GM18511 (cell line): ENCODE data around the gene PNPLA5.

Experiments used
- ATAC-seq: cut with Tn5 transposase; IDR thresholded peaks from one replicate; pipeline ENCODE4 v1.9.1; 2021; ENCODE audit warnings: mild to moderate bottlenecking, moderate library complexity; ENCODE audit not compliant: unreplicated experiment

Gene PNPLA5

DNA sequence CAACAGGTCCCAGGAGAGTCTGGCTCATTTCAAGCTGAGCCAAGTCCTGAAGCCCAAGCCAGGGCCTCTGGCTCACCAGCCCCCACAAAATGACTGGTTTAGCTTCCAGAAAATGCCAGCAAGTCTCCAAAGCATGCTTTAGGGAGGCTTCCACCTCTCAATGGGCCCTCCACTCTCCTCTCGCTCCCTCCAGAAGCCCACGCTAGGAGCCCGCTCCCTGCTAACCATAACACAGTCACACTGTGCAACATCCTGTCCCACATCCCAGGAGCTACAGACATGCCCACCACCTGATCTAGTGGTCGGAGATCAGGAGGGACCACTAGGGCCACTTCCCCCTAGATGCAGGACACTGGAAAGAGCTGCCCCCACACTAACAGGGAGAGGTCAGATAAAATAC is 36.4 kb downstream of the PNPLA5 start:
- ATAC-seq: no peak

DNA sequence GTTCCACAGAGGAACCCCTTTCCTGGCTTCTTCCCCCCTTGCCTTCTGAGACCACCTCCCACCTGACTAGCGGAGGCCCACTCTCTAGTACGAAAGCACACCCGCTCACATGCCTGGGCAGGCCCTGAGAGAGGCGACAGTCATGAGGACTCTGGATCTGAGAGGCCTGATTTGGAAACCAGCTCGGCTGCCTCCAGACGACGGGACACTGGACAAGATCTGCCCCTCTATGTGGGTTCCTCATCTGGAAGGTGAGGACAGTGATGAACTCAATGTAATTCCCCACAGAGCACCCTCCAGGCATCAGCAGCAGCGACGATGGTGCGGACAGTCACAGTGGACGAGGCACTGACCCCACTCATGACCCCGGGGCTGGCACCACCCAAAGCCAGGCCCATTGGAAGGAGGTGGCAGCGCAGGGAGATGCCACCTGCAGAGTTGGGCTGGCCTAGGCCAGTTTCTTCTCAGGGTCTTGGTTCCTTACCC is 37.0 kb downstream of the PNPLA5 start:
- no peak for ATAC-seq

DNA sequence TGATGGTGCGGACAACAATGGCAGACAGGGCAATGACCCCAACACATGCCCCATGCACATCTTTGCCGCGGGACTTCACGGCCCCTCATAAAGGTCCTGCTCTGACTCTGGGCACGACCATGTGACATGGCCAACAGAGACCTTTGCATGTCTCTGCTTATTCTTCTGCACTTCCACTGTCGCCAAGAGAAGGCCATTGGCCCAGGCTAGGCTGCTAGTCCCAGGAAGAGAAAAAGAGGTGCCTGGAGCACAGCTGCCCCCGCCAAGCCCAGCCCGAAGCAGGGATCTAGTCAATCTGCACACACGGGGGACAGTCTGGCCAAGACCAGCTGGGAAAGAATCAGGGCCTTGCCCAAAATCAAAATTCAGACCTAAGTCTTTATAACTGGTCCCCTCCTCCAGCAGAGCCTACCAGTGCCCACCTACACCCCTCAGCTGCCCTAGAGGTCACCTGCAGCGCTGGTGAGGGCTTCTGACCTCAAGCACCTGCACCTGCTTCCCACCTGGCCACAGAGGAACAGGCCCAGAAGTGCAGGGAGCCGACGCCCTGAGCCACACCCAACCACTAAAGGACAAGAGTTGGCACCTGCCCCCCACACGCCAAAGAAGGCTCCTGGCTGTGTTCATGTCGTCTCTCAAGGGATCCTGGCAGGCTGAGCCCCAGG is 37.6 kb downstream of the PNPLA5 start:
- ATAC-seq: no peak

DNA sequence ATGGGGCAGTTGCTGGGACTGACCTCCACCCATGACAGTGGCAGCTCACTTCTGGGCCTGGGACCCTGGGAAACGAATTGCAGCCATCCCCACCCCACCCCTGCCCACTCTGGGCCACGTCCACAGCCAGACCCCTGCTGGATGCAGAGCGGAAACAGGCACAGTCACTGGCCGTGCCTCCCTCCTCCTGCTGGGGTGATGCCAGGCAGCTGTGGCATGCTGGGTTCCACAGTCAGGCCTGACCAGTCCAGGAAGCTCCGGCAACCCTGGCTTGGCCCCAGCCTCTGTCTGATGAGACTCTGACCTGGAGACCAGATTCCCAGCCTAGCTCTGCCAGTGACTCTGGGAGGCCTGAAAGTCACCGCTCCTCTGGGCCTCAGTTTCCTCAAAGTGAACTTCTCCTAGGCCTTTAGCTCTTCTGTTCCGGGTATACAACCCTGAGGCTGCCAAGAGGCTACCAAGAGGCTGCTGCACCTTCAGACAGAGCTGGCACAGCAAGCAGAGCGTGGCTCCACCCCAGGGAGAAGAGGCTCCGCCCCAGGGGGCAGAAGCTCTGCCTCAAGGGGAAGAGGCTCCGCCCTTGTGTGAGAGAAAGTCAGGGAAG is 38.4 kb downstream of the PNPLA5 start:
- ATAC-seq: no peak

DNA sequence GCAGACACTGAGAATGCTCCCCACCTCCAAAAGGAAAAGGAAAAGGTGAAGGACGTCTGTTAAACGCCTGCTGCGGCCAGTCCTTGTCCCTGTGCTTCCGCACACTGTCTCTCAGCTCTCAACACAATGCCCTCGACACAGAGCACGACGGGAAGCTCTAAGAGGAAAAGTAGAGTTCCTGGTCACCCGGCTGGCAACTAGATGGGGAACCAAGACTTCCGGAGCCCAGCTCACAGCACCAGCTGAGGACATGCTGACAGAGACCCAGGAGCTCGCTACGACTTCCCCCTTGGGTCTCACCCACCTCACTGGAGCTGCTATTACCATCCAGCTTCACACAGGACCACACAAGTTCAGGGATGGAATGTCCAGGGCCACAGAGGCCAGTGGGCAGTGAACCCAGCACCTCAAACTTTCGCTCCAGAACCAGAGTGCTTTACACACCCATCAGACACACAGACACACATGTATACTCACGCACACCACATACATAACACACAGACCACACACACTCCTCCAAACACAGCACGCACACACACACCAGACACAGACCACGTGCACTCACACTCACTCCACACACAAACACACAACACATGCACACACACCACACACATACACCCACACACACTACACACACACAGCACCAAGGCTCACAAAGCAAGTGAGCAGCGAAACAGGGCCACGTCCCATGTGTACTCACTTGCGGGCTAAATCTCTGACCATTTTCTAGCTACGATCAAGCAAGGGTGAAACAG is 39.1 kb downstream of the PNPLA5 start:
- no peak for ATAC-seq

DNA sequence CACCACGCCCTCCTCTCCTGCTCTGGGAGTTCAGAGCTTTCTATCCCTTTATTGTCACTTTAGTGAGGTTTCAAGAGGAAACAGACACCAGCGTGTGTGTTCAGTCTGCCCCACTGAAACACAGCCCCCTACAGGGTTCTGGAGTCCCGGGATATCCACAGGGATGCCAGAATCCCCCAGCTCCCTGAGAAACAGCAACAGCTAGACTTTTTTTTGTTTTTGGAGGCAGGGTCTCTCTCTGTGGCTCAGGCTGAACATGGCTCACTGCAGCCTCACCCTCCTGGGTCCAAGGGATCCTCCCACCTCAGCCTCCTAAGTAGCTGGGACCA is 39.9 kb downstream of the PNPLA5 start:
- no peak for ATAC-seq

DNA sequence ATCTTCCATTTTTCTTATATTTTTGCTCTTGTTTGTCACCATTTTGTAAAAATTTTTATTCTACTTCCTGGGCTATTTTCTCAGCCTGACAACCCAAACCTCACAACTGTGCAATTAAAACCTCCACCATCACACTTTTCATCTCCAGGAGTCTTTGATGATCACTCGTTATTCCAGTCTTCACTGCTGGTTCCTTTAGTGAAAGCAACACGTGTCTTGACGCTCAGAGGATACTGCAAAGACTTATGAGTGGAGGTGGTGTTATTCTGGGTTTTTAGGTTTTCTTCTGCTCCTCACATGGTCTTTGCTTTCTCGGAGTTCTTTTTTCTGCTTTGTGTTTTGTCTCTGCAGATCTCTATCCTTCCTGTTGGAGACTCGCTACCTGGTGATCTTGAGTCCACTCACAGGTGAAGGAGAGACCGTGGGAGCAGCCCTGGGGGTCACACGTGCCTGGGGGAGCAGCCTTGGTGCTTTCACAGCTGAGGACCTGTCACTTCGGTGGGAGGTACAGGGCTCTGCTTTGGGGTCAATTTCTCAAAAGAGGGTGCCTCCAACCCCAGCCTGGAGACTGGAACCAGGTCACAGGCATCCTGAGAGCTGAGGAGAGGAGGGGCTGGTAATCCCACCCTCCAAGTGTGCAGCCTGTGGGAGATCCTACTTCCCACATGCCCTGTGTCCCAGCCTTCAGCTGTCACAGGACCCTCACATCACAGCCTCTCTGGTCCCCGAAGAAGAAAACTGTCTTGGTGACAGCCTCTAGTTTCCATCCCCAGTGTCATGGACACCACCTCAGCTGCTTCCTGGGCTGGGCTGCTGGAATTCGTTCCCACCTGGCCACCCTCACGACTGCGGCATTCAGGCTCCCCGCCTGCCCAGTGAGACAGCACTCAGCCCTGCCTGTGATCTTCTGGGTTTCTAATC is 40.5 kb downstream of the PNPLA5 start:
- no peak for ATAC-seq

DNA sequence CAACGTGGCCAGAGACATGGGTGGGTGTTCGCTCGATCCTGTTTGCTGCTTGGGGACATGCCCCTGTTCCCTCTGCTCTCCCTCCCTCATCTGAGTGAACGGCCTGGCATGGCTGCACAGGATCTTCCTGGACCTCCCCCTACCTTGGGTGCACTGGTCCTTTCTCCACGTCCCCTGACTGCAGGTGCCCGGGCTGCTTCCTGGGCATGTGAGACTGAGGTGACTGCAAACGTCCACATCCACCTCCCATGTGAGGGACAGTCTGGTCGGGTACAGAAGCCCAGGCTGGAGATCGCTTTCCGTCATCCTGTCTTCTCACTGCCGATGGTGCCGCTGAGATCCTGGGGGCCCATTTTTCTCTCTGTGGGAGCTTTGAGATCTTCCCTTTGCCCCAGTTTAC is 41.3 kb downstream of the PNPLA5 start:
- ATAC-seq: no peak

DNA sequence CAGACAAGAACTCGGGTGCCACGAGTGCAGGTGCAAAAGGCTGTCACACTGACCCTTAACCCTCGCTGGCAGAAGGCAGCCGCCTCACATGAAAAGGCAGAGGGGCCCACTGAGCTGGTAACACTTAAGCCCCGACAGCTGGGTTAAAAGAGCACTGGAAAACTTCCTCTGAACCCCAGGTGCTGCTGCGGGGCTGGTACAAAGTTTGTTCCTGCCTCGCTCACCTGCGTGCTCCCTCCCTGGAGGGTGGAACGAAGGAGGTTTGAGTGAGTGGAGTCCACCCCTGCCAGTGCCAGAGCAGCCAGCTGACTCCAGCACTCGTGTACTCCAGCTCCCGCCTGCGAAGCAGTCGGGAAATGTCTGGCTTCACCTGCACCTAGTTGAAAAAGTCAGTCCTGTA is 42.1 kb downstream of the PNPLA5 start:
- ATAC-seq: no peak

DNA sequence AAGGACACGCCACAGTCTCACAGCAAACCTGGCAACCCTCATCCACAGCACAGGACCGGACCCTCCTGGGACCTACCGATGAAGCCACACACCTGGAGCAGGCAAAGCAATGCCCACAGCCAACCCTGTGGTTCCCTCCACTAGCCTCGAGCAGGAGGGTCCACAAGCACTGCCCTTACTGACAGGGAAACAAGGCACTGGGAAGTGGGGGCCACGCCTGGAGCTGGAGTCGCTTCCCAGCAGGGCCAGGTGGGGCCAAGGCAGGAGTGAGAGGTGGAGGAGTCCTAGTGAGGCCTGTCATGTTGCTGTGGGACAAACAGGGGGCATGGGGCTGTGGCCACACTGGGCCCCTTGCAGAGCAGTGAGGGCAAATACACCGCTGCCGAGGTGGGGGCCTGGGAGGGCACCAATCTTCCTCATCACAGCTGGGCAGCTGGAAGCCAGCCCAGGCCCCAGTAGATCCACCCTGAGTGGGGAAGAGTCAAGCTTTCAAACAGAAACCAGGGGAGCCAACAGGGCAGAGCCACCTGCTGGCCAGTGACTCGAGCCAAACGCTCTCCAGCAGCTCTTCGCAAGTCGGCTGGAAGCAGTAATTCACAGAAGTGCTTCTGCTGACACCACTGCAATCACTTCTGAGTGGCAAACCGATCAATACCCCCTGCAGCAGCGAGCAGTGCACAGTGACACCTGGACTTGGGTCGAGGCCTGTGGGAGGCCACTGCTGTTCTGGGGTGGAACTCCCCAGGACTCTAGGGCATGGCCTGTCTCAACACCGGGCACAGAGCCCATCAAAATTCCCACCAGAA is 43.2 kb downstream of the PNPLA5 start:
- ATAC-seq: no peak

DNA sequence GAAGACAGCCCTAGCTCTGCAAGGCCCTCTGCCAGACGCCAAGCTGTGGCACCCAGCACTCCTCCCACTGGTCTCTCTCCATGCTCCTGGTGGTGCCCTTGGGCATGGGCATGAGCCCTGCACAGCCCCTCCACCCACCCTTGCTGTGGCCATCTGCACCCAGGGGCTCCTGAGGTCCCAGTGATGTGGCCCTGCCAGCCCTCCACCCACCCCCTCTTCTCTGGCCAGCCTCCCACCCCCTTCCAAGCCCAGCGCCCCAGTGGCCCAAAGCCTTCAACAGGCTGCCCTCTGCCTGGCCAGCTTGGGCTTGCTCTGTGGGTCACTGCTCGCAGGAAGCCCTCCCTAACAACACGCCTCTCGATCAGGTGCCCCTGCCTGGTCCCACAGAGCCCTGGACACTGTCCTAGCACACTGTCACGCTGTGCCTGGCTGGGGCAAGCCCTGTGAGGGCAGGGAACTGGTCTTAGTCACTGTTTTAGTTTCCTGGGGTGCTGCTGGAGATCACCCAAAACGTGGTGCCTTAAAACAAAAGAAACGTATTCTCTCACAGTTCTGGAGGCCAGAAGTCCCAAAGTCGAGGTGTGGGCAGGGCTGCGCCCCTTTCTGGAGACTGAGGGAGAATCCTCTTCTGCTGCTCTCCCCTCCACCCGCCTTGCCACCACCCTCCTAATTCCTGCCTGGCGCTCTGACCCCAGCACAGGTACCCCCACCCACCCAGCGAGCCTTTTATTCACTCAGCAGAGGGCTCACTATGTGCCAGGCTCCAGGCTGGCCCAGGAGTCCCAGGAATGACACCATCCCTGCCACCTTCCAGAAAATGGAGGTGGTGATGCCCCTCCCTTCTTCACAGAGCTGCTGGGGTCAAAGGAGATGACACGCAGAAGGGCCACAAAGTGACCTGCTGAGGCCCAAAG is 44.2 kb downstream of the PNPLA5 start:
- no peak for ATAC-seq

DNA sequence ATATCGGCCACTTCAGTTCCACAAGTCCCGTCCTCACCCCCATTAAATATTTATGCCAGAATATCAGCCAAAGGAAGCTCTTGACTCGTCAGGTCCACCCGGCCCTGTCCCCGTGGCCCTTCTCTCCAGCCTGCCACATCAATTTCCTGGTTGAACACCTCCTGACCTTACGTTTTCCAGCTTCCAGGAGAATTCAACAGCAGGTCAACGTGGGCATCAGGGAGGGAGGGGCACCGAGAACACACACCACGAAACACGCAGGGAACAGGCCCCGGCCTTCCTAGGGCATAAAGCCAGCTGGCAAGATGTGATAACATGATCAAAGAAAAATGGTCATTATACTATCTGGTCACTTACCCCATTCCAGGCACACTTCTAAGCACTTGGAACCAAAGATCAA is 44.8 kb downstream of the PNPLA5 start:
- no peak for ATAC-seq

DNA sequence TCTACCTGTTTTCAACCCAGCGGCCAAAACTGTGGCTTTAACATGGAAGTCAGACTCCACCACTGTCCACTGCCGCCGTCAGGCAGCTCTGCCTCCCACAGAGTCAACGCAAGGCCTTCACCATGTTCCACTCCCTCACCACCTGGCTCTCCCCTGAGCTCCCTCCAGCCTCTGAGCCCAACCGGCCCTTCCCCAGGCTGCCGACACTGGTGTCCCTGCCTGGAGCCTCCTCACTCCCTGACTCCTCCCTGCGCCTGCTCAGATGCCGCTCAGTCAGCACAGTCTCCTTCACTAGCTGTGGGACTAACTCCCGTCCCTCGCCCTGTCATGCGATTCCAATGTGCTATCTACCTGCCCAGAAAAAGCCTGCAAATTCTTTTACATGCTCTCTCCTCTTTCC is 45.8 kb downstream of the PNPLA5 start:
- no peak for ATAC-seq

DNA sequence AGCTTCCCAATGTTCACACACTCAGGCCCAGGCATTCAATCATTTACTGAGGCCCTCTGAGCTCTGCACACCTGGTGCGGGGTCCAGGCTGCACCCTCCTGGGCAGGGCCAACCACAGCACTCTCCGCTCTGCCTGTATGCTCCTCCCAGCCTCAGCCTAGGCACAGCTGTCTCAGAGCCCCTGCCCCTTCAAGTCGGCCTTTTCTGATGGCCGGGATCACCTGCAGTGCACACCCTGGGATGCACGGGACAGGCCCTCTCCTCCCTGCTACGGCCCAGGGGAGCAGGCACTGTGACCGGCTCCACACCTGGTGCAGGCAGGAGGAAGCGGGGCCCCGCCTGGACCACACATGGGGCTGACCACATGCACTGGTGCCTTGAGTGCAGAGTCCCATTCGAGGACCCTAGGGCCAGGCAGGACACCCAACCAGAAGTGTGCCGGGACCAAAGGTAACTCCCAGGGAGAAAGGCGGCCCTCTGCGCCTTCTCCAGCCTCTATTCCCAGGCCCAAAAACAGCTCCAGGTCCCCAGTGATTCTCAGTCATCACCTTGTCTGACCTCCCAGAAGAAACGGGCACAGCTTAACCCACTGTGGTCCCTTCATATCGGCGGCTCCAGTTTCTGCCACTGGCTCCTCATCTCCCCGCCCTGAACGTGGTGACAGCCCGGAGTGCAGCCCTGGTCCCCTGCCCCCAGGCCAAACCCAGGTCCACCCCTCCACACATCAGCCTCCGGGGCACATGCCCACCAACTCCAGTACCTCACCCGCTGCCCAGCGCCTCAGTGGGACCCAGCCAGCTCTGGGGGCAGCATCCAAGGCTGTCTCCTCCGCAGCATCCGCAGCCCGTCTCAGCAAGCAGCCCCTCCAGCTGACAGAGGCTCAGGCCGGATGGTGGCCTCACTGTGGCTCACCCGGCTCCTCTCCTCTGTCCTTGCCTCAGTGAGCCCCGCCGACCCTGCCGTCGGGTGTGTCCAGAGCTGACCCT is 47.0 kb downstream of the PNPLA5 start:
- ATAC-seq: no peak

DNA sequence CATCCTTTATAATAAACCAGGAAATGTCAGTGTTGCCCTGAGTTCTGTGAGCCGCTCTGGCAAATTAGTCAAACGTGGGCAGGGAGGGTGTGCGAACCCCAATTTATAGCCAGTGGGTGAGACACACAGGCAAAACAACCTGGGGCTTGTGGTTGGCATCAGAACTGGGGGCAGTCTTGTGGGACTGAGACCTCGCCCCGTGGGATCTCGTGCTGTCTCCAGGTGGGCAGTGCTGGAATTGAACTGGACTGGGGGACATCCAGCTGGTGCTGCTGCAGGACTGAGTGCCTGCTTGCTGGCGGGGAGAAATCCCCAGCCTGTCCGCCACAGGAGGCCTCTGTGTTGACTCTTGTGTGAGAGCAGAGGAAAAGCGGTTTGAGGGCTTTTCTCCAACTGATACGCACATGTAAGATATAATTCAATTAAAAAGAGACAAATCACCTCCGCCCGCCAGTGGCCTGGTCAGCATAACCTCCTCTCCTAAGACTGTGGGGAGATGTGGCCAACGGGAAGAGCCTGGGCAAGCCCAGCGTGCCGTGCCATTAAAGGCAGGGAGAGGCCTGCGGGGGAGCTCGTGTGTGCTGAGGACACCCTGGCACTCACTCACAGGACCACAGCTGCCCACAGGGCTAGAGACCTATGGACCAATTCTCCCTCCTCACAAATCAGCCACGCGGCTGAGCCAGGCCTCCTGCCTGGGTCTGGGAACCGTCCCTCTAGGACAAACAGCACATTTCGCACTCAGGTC is 47.9 kb downstream of the PNPLA5 start:
- no peak for ATAC-seq

DNA sequence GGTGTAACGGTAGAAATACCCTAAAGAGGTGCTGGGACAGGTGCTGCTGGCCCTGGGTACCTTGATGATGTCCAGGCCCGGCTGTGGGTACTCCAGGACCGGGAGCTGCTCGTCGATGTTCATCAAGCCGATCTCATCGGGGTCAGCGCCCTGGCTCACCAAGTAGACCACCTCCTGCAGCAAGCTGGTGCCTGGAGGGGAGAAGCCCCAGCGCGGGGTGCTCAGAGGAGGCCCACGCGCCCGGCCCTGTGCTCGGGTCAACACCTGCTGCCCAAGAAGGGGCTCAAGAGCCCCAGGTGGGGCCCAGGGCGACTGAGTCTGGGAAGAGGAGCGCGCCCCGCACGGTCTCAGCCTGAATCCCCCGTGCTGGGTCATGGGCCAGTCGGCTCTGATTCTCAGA is 50.1 kb downstream of the PNPLA5 start:
- ATAC-seq: no peak

DNA sequence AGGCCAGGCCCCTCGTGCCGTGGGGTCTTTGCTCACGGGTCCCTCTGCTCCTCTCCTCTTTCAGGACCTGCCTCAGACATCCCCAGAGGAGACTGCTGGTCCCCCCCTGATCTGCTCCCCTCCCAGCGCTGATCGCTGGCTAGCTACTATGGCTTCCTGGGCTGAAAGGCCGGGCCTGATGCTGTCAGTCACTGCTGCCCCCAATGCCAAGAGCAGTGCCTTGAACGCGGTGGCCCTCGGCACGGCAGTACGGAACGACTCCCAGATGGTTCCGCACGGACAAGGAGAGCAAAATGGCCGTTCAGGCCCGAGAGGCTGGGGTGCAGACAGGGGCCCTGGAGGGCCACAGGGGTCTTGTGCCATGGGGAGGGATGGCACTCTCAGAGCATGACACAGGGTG is 51.0 kb downstream of the PNPLA5 start:
- ATAC-seq: no peak

DNA sequence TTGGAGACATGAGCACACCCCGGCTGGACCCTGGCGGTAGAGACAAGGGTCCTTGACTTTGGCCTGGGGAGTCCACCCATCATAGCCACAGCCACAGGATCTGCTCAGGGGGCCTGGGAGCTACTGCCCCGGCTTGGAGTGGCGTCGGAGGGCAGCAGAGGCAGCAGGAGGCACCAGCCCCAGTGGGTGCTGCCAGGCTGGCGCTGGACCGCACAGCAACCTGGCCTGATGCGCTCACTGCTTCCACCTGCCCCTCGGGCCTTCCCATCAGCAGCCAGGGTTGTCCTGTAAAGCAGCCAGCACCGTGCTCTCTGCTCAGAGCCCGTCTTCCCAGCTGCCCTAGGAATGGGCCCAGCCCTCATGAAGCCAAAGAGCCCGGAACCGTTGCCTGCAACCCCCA is 51.4 kb downstream of the PNPLA5 start:
- ATAC-seq: no peak
